Subcutaneous abdominal adipose tissue (tissue), 5 donors: ENCODE data around the gene KAT6B.

Experiments used
- H3K27ac ChIP-seq: one replicate; pipeline ENCODE4 v1.7.0; 2013; ENCODE audit warnings: low read depth, mild to moderate bottlenecking, inconsistent platforms, low read length, moderate library complexity
- H3K27me3 ChIP-seq, 5 donors: one replicate each; pipeline ENCODE4 v1.7.0; 2013; ENCODE audit warnings: low read length in 5 of 5, inconsistent platforms in 1 of 5; ENCODE audit not compliant: control insufficient read depth in 5 of 5, insufficient read depth in 4 of 5
- H3K36me3 ChIP-seq, 5 donors: one replicate each; pipeline ENCODE4 v1.7.0; 2013; ENCODE audit warnings: low read length in 5 of 5; ENCODE audit not compliant: control insufficient read depth in 5 of 5, insufficient read depth in 5 of 5
- H3K4me1 ChIP-seq, 5 donors: one replicate each; pipeline ENCODE4 v1.7.0; 2013; ENCODE audit warnings: low read length in 5 of 5, mild to moderate bottlenecking in 3 of 5, moderate library complexity in 1 of 5; ENCODE audit not compliant: control insufficient read depth in 5 of 5, insufficient read depth in 5 of 5
- H3K4me3 ChIP-seq, 5 donors: one replicate each; pipeline ENCODE4 v1.7.0; 2013; ENCODE audit warnings: low read length in 5 of 5, low read depth in 1 of 5
- H3K9ac ChIP-seq, 5 donors: one replicate each; pipeline ENCODE4 v1.7.0; 2013; ENCODE audit warnings: low read length in 5 of 5, mild to moderate bottlenecking in 4 of 5, moderate library complexity in 3 of 5
- H3K9me3 ChIP-seq, 5 donors: one replicate each; pipeline ENCODE4 v1.7.0; 2013; ENCODE audit warnings: low read length in 5 of 5; ENCODE audit not compliant: control insufficient read depth in 5 of 5
- donor health status: healthy.
- donor health status: healthy.
- donor health status: healthy.
- donor health status: healthy.
- donor health status: healthy.

KAT6B gene

GRCh38 chr10:75013007-75013406 lies 186.6 kb downstream of the KAT6B start:
- Histone ChIP-seq H3K27me3 (no peaks in the 10 kb centered on the region), H3K9me3 (no peaks in the 10 kb centered on the region), H3K27ac (peak overlapping the region; percentile 10), H3K9ac (no peak overlapping the region), H3K4me1 (peaks cover 0 to 18% (median 11%) of the 10 kb centered on the region in 5 donors), H3K36me3 (peaks cover 0 to 13% (median 7%) of the 10 kb centered on the region in 5 donors), H3K4me3 (no peak overlapping the region)

- Histone ChIP-seq H3K27ac (peak overlapping the region; percentile 10), H3K4me3 (no peak overlapping the region), H3K27me3 (no peaks in the 10 kb centered on the region), H3K36me3 (peaks cover 0 to 18% (median 7%) of the 10 kb centered on the region in 5 donors), H3K4me1 (peaks cover 0 to 18% (median 11%) of the 10 kb centered on the region in 5 donors), H3K9me3 (no peaks in the 10 kb centered on the region), H3K9ac (no peak overlapping the region)
Observed at GRCh38 chr10:75013522-75013921, 187.1 kb downstream of the KAT6B start.

- Histone ChIP-seq H3K4me1 (peaks cover 0 to 22% (median 11%) of the 10 kb centered on the region in 5 donors), H3K9me3 (no peaks in the 10 kb centered on the region), H3K4me3 (no peak overlapping the region), H3K9ac (no peak overlapping the region), H3K27me3 (no peaks in the 10 kb centered on the region), H3K27ac (no peak overlapping the region), H3K36me3 (peaks cover 0 to 19% (median 7%) of the 10 kb centered on the region in 5 donors)
Observed at GRCh38 chr10:75014516-75015230, 188.3 kb downstream of the KAT6B start.

- Histone ChIP-seq H3K9ac (no peak overlapping the region), H3K27me3 (no peaks in the 10 kb centered on the region), H3K27ac (no peak overlapping the region), H3K36me3 (peaks cover 0 to 22% (median 7%) of the 10 kb centered on the region in 5 donors), H3K9me3 (no peaks in the 10 kb centered on the region), H3K4me3 (no peak overlapping the region), H3K4me1 (peaks cover 0 to 22% (median 11%) of the 10 kb centered on the region in 5 donors)
Observed at GRCh38 chr10:75015442-75015841, 189.0 kb downstream of the KAT6B start.

GRCh38 chr10:75016325-75016724 lies 189.9 kb downstream of the KAT6B start:
- Histone ChIP-seq H3K4me1 (peaks cover 0 to 22% (median 11%) of the 10 kb centered on the region in 5 donors), H3K27ac (no peak overlapping the region), H3K9ac (no peak overlapping the region), H3K4me3 (no peak overlapping the region), H3K27me3 (no peaks in the 10 kb centered on the region), H3K36me3 (peaks cover 6 to 31% (median 16%) of the 10 kb centered on the region in 5 donors), H3K9me3 (no peaks in the 10 kb centered on the region)

- no peaks in the 10 kb centered on the region for H3K27me3 ChIP-seq
- H3K4me3 ChIP-seq = no peak overlapping the region
- H3K4me1 ChIP-seq = peaks cover 0 to 22% (median 11%) of the 10 kb centered on the region in 5 donors
- peaks cover 15 to 41% (median 23%) of the 10 kb centered on the region in 5 donors for H3K36me3 ChIP-seq
- H3K27ac ChIP-seq = no peak overlapping the region
- no peaks in the 10 kb centered on the region for H3K9me3 ChIP-seq
- no peak overlapping the region for H3K9ac ChIP-seq
Observed at GRCh38 chr10:75018251-75018650, 191.9 kb downstream of the KAT6B start.

- Histone ChIP-seq H3K27ac (no peak overlapping the region), H3K4me3 (no peak overlapping the region), H3K4me1 (peaks cover 0 to 19% (median 8%) of the 10 kb centered on the region in 5 donors), H3K27me3 (no peaks in the 10 kb centered on the region), H3K36me3 (peaks cover 17 to 44% (median 27%) of the 10 kb centered on the region in 5 donors), H3K9me3 (no peaks in the 10 kb centered on the region), H3K9ac (no peak overlapping the region)
Observed at GRCh38 chr10:75018686-75019307, 192.4 kb downstream of the KAT6B start.

- Histone ChIP-seq H3K4me1 (peaks cover 0 to 15% (median 4%) of the 10 kb centered on the region in 5 donors), H3K36me3 (peaks cover 17 to 46% (median 28%) of the 10 kb centered on the region in 5 donors), H3K27me3 (no peaks in the 10 kb centered on the region), H3K9me3 (no peaks in the 10 kb centered on the region), H3K9ac (no peak overlapping the region), H3K27ac (no peak overlapping the region), H3K4me3 (no peak overlapping the region)
Observed at GRCh38 chr10:75019370-75019769, 193.0 kb downstream of the KAT6B start.

GRCh38 chr10:75020168-75020567 lies 193.8 kb downstream of the KAT6B start:
- no peaks in the 10 kb centered on the region for H3K9me3 ChIP-seq
- no peak overlapping the region for H3K27ac ChIP-seq
- H3K36me3 ChIP-seq = peaks cover 17 to 54% (median 35%) of the 10 kb centered on the region in 5 donors

More at GRCh38 chr10:75020168-75020567, 193.8 kb downstream of the KAT6B start:
- Histone ChIP-seq H3K27me3 (no peaks in the 10 kb centered on the region), H3K9ac (peak overlapping the region in 1 of 5 donors; percentile 18), H3K4me3 (no peak overlapping the region), H3K4me1 (peaks cover 0 to 11% (median 0%) of the 10 kb centered on the region in 5 donors)
